DOHH2 (cell line): ENCODE data around the gene MCAT.

Experiments used
- CTCF ChIP-seq: fragments of 200-600 bp; sonication (generic); IDR thresholded peaks from one replicate; pipeline ENCODE4 v1.5.1; 2014; ENCODE audit warnings: antibody characterized with exemption, mild to moderate bottlenecking, low read depth, low read length; ENCODE audit not compliant: poor library complexity, severe bottlenecking
- EZH2phosphoT487 ChIP-seq: fragments of 200-600 bp; sonication (generic); IDR thresholded peaks from 2 replicates; pipeline ENCODE4 v1.6.1; 2017; ENCODE audit warnings: borderline replicate concordance, mild to moderate bottlenecking, antibody characterized with exemption, low read length, moderate library complexity, mixed read lengths

DNA sequence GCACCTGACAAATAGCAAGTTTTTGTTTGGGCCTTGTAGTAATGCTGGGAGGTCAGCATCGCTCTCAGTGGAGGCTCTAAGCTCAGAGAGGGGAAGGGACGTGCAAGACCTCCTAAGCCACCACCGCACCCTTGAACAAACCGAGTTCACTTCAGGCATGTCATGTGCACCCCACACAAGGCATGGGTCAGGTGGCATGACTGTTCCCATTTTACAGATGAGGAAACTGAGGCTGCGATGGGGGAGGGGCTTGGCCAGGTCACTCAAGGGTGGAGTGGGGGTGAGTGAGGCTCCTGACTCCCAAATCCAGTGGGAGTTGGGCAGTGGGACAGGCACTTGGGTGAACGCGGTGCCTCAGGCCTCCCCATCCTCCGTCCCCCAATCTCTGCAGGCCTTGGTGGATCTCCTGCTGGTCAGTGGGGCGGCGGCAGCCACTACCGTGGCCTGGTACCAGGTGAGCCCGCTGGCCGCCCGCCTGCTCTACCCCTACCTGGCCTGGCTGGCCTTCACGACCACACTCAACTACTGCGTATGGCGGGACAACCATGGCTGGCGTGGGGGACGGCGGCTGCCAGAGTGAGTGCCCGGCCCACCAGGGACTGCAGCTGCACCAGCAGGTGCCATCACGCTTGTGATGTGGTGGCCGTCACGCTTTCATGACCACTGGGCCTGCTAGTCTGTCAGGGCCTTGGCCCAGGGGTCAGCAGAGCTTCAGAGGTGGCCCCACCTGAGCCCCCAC is 19.4 kb upstream of the MCAT start:
- TF ChIP-seq CTCF (no peak), EZH2phosphoT487 (no peak)
